ENCODE data around the gene GHRL.

DNA sequence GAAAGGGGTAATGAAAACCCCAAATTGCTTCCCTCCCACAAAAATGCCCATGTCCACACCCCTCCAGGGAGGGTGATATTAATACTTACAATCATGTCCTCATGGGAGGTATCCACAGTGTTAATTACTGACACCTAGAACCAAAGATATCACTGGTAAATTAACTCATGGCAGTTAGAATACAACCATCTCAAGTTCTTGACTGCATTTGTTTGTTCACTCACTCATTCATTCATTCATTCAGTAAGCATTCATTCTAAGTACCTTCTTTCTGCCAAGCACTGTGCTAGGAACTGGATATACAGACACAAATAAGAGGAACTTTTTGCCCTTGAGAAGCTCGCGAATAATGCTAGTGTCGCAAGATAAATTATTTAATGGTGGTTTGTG, 25.2 kb upstream of the GHRL start:
- TF ChIP-seq POLR2A (IDR thresholded peaks at IDR 0.05): no peak
- TF ChIP-seq, protein P1, sequence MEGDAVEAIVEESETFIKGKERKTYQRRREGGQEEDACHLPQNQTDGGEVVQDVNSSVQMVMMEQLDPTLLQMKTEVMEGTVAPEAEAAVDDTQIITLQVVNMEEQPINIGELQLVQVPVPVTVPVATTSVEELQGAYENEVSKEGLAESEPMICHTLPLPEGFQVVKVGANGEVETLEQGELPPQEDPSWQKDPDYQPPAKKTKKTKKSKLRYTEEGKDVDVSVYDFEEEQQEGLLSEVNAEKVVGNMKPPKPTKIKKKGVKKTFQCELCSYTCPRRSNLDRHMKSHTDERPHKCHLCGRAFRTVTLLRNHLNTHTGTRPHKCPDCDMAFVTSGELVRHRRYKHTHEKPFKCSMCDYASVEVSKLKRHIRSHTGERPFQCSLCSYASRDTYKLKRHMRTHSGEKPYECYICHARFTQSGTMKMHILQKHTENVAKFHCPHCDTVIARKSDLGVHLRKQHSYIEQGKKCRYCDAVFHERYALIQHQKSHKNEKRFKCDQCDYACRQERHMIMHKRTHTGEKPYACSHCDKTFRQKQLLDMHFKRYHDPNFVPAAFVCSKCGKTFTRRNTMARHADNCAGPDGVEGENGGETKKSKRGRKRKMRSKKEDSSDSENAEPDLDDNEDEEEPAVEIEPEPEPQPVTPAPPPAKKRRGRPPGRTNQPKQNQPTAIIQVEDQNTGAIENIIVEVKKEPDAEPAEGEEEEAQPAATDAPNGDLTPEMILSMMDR (IDR thresholded peaks at IDR 0.05): no peak

Data from testis (tissue), 2 donors.